HG02870 (cell line): ENCODE results near the gene THAP7.

ENCODE experiments used
- ATAC-seq: cut with Tn5 transposase; IDR thresholded peaks from one replicate; pipeline ENCODE4 v1.9.1; 2021; ENCODE audit warnings: mild to moderate bottlenecking, moderate library complexity; ENCODE audit not compliant: unreplicated experiment

Gene THAP7

DNA sequence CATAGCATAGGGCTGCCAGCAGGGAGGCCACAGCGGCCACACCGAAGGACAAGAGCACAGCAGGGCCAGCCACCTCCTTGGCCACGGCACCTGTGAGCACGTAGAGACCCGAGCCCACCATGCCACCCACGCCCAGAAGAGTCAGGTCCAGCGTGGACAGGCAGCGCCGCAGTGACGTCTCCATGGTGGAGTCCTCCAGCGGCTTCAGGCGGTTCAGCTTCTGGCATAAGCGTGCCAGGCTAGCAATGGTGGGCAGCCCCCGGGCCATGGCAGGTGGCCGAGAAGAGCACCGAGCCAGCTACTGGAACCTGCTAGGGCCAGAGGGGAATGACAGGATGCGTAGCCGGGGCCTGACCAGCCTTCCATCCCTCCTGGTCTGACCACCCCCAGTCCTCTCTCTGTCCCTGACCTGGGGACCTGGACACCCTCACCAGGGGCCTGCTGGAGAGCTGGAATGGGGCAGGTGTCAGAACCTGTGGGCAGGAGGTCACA lies 29.7 kb upstream of the THAP7 start:
- ATAC-seq = no peak

DNA sequence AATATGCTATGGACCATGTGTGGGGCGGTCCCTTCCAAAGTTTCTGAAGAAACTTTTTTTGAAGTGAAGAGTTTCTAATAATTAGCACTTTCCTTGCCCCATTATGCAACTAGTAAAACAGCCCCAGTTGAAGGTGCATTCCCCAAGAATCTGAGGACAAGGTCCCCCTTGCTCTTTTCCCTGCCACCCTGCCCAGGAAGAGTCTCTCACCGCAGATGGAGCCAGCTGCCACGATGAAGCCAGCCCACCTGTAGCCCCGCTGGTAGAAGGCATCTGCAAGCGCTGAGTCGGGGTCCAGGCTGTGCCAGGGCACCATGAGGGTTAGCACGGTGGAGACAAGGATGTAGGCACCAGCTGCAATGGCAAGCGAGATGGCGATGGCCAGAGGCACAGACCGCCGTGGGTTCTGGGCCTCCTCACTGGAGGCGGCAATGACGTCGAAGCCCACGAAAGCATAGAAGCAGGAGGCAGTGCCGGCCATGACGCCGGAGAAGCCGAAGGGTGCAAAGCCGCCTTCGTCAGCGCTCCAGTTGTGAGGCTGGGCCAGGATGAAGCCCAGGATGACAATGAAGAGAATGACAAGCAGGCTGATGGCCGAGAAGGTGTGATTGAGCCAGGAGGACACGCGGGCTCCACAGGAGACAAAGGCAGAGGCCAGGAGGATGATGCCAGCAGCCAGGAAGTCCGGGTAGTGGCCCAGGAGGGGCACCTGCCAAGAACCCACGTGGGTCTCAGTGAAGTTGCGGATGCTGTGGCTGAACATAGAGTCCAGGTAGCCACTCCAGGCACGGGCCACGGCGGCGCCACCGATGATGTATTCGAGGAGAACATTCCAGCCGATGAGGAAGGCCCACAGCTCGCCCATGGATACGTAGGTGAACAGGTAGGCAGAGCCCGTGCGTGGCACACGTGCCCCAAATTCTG lies 29.0 kb upstream of the THAP7 start:
- ATAC-seq = no peak

- ATAC-seq = no peak
Measured at GRCh38 chr22:21030032-21030431, 28.1 kb upstream of the THAP7 start.

DNA sequence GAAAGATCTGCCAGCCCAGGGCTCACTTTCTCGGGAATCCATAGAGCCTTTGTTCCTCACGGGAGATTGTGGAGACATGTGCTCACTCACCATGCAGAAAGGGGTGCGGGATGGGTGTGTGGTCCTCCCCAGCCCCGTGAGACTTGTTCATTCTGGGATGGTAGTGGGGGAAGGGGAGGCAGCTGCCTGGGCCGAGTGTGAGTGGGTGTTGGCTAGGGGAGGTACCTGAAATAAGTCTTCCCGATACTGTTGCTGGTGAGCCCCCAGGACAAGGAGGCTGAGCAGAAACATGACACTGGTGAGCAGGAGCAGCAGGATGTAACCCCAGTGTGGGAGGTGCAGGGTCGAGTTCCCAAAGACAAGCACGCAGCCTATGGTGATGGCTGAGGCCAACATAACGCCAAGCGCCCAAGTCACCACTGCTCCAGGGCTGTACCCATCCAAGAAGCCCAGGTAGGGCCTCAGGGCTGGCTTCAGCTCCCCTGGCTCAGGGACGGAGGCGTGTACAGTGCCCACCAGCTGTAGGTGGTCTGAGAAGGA lies 27.6 kb upstream of the THAP7 start:
- ATAC-seq = no peak

DNA sequence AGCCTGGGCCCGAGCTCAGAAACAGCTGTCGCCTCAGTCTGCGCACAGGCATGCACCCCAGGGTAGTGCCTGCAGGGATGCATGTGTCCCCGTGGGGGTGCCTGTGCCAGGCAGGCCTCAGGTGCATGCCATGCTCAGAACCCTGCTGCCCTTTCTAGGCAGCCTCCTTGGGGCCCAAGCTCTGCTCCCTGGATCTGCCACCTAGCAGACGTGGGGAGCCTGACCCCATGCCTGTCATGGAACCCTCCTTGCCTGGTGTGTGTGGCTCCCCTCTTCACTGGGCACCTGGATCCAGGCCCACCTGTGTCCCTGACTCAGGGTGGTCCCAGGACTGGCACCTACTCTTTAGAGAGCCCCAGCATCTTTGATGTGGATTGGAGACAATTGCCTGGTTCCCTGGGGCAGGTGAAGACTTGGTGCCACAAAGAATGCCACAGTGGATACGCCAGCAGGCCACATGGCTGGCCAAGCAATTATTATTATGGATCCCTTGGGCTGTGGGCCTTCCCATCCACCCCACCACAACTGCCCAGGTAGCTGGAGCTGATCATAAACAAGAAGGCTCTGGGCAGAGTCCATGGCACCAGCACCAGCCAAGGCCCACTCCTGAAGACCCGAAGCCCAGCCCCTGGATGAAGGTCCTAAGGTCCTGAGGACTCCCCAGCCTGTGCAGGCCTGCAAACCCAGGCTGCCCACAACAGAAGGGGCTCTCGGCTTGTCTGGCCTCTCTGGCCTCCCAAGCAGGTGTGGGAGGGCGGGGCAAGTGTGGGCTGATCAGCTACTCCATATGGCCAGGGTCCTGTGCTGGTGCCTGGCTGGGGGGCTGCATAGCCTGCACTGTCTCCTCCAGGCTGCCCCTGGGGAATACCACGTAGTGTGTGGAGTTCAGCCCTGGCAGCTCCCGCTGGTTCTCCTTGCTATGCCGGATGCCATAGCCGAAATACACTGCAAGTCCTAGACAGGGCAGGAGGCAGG lies 26.6 kb upstream of the THAP7 start:
- no peak for ATAC-seq

DNA sequence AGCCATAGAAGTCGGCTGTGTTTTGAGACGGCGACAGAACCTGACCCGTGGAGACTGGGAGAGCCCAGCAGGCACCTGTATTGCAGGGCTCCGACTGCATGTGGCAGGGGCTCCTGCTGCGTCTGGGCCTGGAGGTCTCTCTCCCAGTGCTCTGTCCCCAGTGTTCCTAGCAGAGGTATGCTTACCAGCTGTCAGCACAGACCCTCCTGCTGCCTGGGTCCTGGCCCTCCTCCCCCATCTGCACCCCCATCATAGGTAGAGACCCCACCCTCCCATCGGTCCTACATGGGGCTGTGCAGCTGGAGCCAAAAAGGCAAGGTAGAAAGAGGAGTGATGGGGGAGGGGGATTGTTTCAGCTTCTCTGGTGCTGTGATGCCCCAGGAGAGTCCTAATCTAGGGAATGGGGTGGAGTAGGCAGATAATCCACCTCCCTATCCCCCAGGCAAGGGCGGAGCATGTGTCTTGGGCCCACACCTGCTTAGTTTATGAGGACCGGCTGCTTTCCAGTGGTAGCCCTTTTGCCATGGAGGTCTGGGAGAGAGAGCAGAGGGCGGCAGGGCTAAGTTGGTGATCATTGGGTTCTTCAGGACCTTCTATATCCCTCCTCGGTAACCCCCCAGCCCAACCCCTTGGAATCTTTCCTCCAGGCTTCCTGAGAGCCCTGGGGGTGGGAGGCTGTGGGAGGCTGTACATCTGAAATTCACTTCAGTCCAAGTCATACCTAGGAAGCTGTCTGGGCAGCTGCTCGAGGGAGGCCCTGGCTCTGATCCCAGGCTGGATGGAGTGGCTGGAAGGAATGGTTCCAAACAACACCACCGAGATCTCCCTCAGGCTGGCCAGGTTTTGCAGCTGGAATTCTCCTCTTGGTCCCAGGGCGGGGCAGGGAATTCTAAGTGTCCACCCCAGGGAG lies 25.1 kb upstream of the THAP7 start:
- no peak for ATAC-seq

DNA sequence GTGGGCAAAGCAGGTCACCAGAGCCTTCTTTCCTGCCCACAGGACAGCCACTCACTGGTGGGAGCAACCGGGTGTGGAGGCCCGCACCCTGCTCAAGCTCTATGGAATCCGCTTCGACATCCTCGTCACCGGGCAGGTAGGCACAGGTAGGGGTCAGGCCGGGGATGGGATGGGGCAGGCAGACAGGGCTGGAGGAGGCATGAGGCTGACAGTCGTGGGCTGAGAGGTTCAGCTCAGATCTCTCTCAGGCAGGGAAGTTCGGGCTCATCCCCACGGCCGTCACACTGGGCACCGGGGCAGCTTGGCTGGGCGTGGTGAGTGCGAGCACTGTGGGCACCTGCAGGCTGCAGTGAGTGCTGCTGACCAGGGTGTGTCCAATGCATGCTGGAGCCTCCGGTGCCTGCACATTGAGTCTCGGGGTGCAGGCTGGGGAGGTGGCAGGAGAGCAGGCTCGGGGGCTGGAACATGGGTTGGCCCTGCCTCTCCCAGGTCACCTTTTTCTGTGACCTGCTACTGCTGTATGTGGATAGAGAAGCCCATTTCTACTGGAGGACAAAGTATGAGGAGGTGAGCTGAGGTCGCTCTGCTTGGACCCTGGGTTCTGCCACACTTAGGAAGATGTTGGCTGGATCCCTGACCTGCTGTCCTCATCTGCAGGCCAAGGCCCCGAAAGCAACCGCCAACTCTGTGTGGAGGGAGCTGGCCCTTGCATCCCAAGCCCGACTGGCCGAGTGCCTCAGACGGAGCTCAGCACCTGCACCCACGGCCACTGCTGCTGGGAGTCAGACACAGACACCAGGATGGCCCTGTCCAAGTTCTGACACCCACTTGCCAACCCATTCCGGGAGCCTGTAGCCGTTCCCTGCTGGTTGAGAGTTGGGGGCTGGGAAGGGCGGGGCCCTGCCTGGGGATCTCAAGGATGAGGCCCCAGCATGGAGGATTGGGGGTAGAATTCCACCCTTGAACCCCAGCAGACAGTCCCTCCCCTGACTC lies 24.1 kb upstream of the THAP7 start:
- no peak for ATAC-seq

DNA sequence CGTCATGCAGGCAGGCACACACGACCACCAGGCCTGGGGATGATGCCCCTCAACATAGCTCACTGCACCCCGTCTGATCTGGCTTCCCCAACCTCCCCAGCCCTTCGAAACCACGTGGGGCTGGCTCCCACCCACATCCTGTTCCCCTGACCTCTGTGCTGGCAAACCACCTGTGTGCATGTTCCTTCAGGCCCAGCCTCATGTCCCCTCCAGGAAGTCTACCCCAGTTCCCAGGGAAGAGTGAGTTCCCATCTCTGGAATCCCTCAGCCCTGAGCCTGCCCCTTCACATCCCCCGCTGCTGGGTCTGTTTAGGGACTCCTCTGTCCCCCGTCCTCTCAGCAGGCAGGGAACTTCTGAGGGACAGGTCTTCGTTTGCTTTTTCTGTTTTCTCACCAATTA lies 23.3 kb upstream of the THAP7 start:
- no peak for ATAC-seq

GRCh38 chr22:21022955-21023614 lies 21.2 kb upstream of the THAP7 start:
- no peak for ATAC-seq

DNA sequence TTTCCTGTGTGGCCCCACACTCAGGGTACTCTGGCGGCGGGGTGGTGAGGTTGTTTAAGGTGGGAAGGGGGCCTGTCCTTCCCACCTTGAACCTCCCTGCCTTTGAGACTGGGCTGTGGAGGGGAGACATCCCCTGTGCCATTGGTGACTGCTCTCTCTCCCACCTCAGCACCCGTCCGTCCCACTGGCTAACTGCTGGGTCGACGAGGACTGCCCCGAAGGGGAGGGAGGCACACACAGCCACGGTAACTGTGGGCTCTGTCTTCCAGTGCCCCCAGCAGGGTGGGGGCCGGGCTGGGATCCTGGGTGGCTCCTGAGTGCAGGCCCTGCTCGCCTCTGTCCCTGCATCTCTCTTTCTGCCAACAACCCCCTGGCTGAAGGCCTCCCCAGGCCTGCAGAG lies 20.6 kb upstream of the THAP7 start:
- no peak for ATAC-seq

DNA sequence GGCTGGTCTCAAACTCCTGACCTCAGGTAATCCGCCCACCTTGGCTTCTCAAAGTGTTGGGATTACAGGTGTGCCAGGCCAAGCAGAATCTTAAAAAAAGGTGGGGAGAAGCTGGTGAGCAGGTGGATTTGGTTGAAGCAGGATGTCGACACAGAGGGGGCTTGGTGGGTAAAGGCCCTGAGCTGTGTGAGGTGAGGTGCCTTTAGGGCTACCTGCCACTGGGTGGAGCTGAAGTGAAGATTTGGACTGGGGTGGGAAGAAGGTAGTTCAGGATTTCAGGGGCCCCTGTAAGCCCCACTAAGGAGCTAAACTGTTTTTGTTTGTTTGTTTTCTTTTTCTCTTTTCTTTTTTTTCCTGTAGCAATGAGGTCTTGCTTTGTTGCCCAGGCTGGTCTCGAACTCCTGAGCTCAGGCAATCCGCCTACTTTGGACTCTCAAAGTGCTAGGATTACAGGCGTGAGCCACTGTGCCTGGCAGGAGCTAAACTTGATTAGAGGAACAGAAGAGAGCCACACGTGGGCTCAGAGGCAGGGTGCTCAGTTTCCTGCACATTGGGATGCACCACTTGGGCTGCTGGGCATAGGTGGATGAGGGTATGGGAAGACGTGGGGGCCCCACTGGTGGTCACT lies 19.0 kb upstream of the THAP7 start:
- no peak for ATAC-seq

GRCh38 chr22:21018314-21018713 lies 16.4 kb upstream of the THAP7 start:
- ATAC-seq = no peak

DNA sequence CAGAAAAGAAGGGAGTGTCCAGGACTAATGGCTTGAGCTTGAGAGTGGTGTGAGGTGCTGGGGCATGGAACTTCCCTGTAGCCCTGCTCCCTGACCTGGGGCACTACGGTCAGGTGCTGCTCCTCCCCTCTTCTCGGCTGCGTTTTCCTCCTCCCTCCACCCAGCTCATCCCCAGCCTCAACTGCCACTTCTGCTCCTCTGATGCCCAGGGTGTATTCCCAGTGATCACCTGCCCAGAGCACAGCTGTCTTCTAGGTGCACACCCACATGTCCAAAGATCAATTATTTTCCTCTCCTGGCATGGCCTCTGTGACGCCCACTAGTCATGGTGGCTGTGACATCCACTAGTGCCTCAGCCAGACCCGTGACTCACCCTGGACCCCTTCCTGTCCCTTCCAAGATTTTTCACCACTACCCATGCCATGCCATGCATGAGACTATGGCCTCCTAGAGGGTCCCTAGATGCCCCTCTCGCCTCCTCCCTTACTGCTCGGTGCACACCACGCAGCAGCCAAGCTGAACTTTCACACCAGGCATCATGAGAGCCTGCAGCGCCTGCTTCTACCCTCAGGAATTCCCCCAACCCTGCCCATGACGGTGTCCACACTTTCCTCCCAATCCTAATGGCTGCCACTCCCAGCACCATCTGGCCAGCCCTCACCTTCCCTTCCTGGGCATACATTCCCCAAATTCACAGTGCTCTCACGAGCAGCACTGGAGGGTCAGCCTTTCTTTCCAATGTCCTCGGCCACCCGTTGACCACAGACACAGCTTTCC lies 14.9 kb upstream of the THAP7 start:
- no peak for ATAC-seq

DNA sequence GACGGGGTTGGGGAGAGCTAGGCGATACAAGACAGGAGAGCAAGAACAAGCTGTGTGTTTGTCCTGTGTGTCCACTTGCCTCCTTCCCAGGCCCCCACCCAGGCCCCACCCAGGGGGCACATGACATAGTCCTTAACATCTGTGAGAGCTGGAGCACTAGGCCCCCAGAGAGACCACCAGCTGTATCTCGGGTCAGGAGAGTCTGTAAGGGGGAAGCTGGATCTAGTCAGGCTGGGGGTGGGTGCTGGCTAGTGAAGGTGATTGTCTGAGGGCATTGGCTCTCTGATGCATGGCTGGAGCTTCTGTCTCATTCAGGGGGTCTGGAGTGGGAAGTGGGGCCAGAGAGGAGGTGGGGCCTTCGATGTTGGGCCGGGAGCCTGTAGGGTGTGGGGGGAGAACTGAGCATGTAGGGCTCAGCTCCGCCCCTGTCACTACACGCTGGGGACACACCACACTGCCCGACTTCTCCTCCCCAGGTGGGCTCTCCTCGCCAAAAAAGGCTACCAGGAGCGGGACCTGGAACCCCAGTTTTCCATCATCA lies 13.6 kb upstream of the THAP7 start:
- ATAC-seq = no peak

- ATAC-seq = no peak
Measured at GRCh38 chr22:21014726-21015465, 13.0 kb upstream of the THAP7 start, which contains the start of gene P2RX6. P2RX6 (plus strand) TSS chr22:21015165; CDS start chr22:21015175, 10 bp downstream.

GRCh38 chr22:21014202-21014725 lies 12.3 kb upstream of the THAP7 start:
- peak; percentile 66 for ATAC-seq
